GM12878 (cell line): ENCODE data around the gene HK3. TPM values are rescaled to one million over a fixed set of nuclear protein-coding genes. Genes with fewer than 3 reads are reported as not detected.

Source experiments
- ATAC-seq: fragments of 200-7000 bp; cut with Tn5 transposase; 3 replicates; pipeline ENCODE4 v1.9.1; 2020; ENCODE audit warnings: mild to moderate bottlenecking, moderate library complexity
- BruUV-seq: library from RNA; stranded (reverse); fragments of 400-500 nt; replicated peaks from 2 replicates; lab custom pipeline; 2021; lab: Mats Ljungman, UMichigan
- CTCF ChIA-PET: fragments of 300-600 bp; sonication (Branson Sonifier 250); formaldehyde crosslinking; extraction: SDS; loops from one replicate; lab custom pipeline; 2021; ENCODE audit warnings: inconsistent platforms; lab: Yijun Ruan, JAX
- POLR2A ChIA-PET: fragments of 350-600 bp; formaldehyde crosslinking; extraction: SDS; loops from one replicate; lab custom pipeline; 2021; ENCODE audit warnings: inconsistent platforms; lab: Charles Lee
- RAD21 ChIA-PET: fragments of 300-600 bp; sonication (Branson Sonifier 250); formaldehyde crosslinking; loops from one replicate; lab custom pipeline; 2023; ENCODE audit warnings: antibody characterized with exemption; ENCODE audit not compliant: unreplicated experiment; lab: Charles Lee
- SMC1A ChIA-PET: fragments of 300-600 bp; sonication (Branson Sonifier 250); formaldehyde crosslinking; loops from one replicate; lab custom pipeline; 2023; ENCODE audit not compliant: unreplicated experiment, uncharacterized antibody; lab: Charles Lee
- DNase-seq: peaks from one replicate; pipeline ENCODE4 v3.0.0-alpha.2; 2011; ENCODE audit warnings: low read depth, low spot score
- FAIRE-seq: peaks from 3 replicates; lab custom pipeline; 2011; peaks lifted over from hg19 to GRCh38; lab: Jason Lieb, UNC
- H2AFZ ChIP-seq: 2 replicates; pipeline ENCODE4 v1.6.0; 2011; ENCODE audit warnings: low read depth, low read length, control low read depth; ENCODE audit not compliant: control insufficient read depth
- H3K27ac ChIP-seq: 2 replicates; pipeline ENCODE4 v1.5.1; 2011; ENCODE audit warnings: control low read depth; ENCODE audit not compliant: control insufficient read depth, insufficient read depth
- H3K27me3 ChIP-seq, 2 experiments: replicated peaks in 1 of 2; 2 replicates each; pipeline versions ENCODE4 v1.6.0 to v1.6.1; 2011; ENCODE audit warnings: low read length in 1 of 2; ENCODE audit not compliant: control insufficient read depth in 2 of 2, insufficient read depth in 2 of 2
- H3K36me3 ChIP-seq, 2 experiments: 2 replicates each; pipeline ENCODE4 v1.5.1; 2011; ENCODE audit warnings: low read length in 1 of 2; ENCODE audit not compliant: control insufficient read depth in 2 of 2, insufficient read depth in 2 of 2
- H3K4me1 ChIP-seq: 2 replicates; pipeline ENCODE4 v1.6.1; 2011; ENCODE audit warnings: mild to moderate bottlenecking, low read length, moderate library complexity, mixed read lengths; ENCODE audit not compliant: control insufficient read depth, insufficient read depth
- H3K4me2 ChIP-seq: 2 replicates; pipeline ENCODE4 v1.6.0; 2011; ENCODE audit warnings: control low read depth; ENCODE audit not compliant: control insufficient read depth, insufficient read depth
- H3K4me3 ChIP-seq: fragments of 200-600 bp; sonication (generic); 2 replicates; pipeline ENCODE4 v1.5.1; 2016
- H3K79me2 ChIP-seq: 2 replicates; pipeline ENCODE4 v1.6.0; 2011; ENCODE audit warnings: low read length; ENCODE audit not compliant: control insufficient read depth, insufficient read depth
- H3K9ac ChIP-seq: 2 replicates; pipeline ENCODE4 v1.8.0; 2011; ENCODE audit warnings: low read length, control low read depth, mixed read lengths; ENCODE audit not compliant: control insufficient read depth, insufficient read depth
- H3K9me3 ChIP-seq: replicated peaks from 3 replicates; pipeline ENCODE4 v1.5.1; 2011; ENCODE audit warnings: mild to moderate bottlenecking, low read length; ENCODE audit not compliant: control insufficient read depth, insufficient read depth
- H4K20me1 ChIP-seq: 2 replicates; pipeline ENCODE4 v1.6.0; 2011; ENCODE audit not compliant: control insufficient read depth, insufficient read depth
- IRF4 ChIP-seq: IDR thresholded peaks from 2 replicates; pipeline ENCODE4 v1.6.1; 2011; ENCODE audit warnings: low read depth, low read length
- LARP7 ChIP-seq: fragments of 450-650 bp; IDR thresholded peaks from 2 replicates; pipeline ENCODE4 v1.6.1; 2017; ENCODE audit warnings: mild to moderate bottlenecking
- ZBTB40 ChIP-seq: fragments of 450-650 bp; IDR thresholded peaks from 2 replicates; pipeline ENCODE4 v1.6.1; 2016; ENCODE audit warnings: mild to moderate bottlenecking, moderate library complexity, borderline replicate concordance
- ZNF384 ChIP-seq: IDR thresholded peaks from 2 replicates; pipeline ENCODE4 v1.6.1; 2012; ENCODE audit warnings: low read depth, mild to moderate bottlenecking, low read length, improper control_type of control experiment, borderline replicate concordance
- WGBS: methylation state at CpG from one replicate; pipeline ENCODE4 v1.1.6; 2016; ENCODE audit warnings: low lambda C conversion rate; ENCODE audit not compliant: insufficient replicate concordance, insufficient coverage; ENCODE audit errors: missing lambda C conversion rate; 5-methylcytosine and 5-hydroxymethylcytosine counted together
- in situ Hi-C: fragments of 300-500 bp; cut with MboI; formaldehyde crosslinking; loops from 9 replicates; pipeline ENCODE4 v1.14.3; 2018; ENCODE audit warnings: mixed read lengths
- intact Hi-C: fragments of 100-400 bp; cut with micrococcal nuclease; formaldehyde crosslinking; loops from one replicate; pipeline ENCODE4 v1.14.2; 2022; ENCODE audit not compliant: unreplicated experiment
- polyA plus RNA-seq, 11 experiments: library from polyadenylated mRNA; depleted of rRNA in 4 of 11; unstranded in 6 of 11; stranded (reverse) in 5 of 11; fragments of >200 nt; fragmentation: Nextera tagmentation in 4 of 11; fragmentation: Illumina TruSeq in 1 of 11; extraction: Ambion mirVana in 4 of 11; extraction: Trizol in 1 of 11; gene quantifications; 1 replicate in 1 of 11; 2 replicates in 10 of 11; pipeline versions ENCODE4 v1.2.1 to v1.2.3, GENCODE V29; 2011 to 2016; ENCODE audit warnings: inconsistent platforms in 2 of 11, missing spikeins in 2 of 11, low read depth in 1 of 11
- total RNA-seq, 4 experiments: library from RNA; depleted of rRNA in 3 of 4; stranded (reverse); fragments of >200 nt in 3 of 4; fragmentation: Illumina TruSeq in 1 of 4; extraction: Trizol in 1 of 4; gene quantifications; 2 replicates each; pipeline versions ENCODE4 v1.2.1 to v1.2.3, GENCODE V29; 2013 to 2021

Gene HK3
- total and polyA plus RNA-seq, 10 of the 15 experiments (the other 5 are each of a cell fraction or from before 2014, with no cell fraction given) = 0.13 to 1.3 (median 0.26) TPM; not detected in 4

GRCh38 chr5:176935017-176935416 lies 35.9 kb upstream of the HK3 start:
- Histone ChIP-seq H3K9me3 (no peaks in the 10 kb centered on the region), H3K27ac (no peak overlapping the region), H3K4me3 (no peak overlapping the region), H3K4me1 (no peaks in the 10 kb centered on the region), H4K20me1 (no peaks in the 10 kb centered on the region), H3K9ac (no peak overlapping the region), H3K79me2 (no peaks in the 10 kb centered on the region), H3K36me3 (peaks cover 1 to 15% of the 10 kb centered on the region in 2 experiments), H2AFZ (no peak overlapping the region), H3K4me2 (no peak overlapping the region), H3K27me3 (no peaks in the 10 kb centered on the region)
- WGBS = 100% methylated on average over 1 of the region's 1 CpG
- ChIA-PET SMC1A (interaction anchor here (0.8 to 0.9 kb wide), 2 partner anchors 9 to 25 kb away, joined by 3 to 4 read pairs; no protein-coding TSS in a partner anchor), RAD21 (no interaction called here), CTCF (no interaction called here), POLR2A (no interaction called here)
- no peak for FAIRE-seq
- BruUV-seq = no TSS peak
- no peak for ATAC-seq
- no peak for DNase-seq
- intact Hi-C loops (no loop called here), in situ Hi-C loops (no loop called here)
- TF ChIP-seq ZNF384 (no peak), LARP7 (no peak), ZBTB40 (no peak), IRF4 (no peak)
